ENCODE results near the gene VPS37B.
"Not testable (repeated sequence)": the region's sequence is repeated elsewhere in the genome, so short reads cannot be mapped to it uniquely, and the experiment has no call there.

The VPS37B gene

DNA sequence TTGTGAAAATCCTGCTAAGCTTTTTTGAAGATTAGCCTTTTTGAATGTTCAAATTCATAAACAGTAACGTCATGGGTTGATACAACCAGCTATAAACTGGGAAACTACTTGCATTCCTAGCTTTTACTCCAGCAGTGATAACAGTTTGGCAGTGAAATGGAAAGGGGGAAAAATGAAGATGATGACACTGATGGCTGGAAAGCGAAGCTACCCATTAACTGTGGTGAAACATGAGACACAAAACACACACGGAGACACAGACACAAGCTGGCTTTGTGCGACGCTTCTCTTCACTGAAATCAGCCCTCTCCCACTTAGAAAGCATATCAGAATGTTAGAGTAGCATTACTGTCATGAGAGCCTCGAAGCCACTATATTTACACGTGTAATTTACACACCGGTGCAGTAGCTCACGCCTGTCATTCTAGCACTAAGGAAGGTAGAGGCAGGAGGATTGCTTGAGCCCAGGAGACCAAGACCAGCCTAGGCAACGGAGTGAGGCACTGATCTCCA lies 15.7 kb downstream of the VPS37B start:
- DNase-seq, result no peak

GRCh38 chr12:122878780-122879612 lies 16.9 kb downstream of the VPS37B start:
- DNase-seq, result no peak

GRCh38 chr12:122876731-122877130 lies 19.2 kb downstream of the VPS37B start:
- no peak for DNase-seq

- DNase-seq, result not testable (repeated sequence)
Observed at GRCh38 chr12:122876281-122876680, 19.6 kb downstream of the VPS37B start.

- no peak for DNase-seq
Observed at GRCh38 chr12:122875590-122876220, 20.2 kb downstream of the VPS37B start.

GRCh38 chr12:122874081-122874480 lies 21.8 kb downstream of the VPS37B start:
- DNase-seq, result peak; percentile 70

GRCh38 chr12:122873540-122873939 lies 22.4 kb downstream of the VPS37B start:
- no peak for DNase-seq

GRCh38 chr12:122872815-122873361 lies 23.0 kb downstream of the VPS37B start:
- DNase-seq, result no peak

- DNase-seq, result peak; percentile 62
Observed at GRCh38 chr12:122871851-122872780, 23.8 kb downstream of the VPS37B start.

- DNase-seq, result peak; percentile 1
Observed at GRCh38 chr12:122870867-122871664, 24.9 kb downstream of the VPS37B start.

DNA sequence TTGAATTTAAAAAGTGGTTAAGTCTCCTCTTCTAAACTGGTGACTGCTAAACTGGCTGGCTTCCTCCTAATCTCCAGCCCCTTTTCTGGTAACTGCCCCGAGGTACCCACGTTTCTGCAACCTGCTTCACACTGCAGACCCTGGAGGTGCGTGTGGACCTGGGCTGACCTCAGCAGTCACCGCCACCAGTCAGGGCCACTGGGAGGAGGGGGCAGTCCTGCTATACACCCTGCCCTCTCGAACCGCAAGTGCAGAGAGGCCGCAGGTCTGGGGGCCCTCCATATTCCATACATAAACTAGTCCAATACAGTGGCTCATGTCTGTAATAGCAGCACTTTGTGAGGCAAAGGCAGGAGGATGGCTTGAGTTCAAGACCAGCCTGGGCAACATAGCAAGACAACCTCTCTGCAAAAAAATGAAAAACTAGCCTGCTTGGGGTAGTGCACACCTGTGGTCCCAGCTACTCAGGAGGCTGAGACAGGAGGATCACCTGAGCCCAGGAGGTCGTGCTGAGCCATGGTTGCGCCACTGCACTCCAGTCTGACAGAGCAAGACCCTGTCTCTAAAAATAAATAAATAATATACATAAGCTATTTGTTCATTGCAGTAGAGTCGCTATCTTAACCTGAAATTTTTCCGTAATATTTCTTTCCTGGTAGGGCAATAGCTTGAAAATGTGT lies 25.6 kb downstream of the VPS37B start:
- DNase-seq, result no peak

GRCh38 chr12:122869207-122869973 lies 26.5 kb downstream of the VPS37B start:
- DNase-seq, result peak; percentile 0

DNA sequence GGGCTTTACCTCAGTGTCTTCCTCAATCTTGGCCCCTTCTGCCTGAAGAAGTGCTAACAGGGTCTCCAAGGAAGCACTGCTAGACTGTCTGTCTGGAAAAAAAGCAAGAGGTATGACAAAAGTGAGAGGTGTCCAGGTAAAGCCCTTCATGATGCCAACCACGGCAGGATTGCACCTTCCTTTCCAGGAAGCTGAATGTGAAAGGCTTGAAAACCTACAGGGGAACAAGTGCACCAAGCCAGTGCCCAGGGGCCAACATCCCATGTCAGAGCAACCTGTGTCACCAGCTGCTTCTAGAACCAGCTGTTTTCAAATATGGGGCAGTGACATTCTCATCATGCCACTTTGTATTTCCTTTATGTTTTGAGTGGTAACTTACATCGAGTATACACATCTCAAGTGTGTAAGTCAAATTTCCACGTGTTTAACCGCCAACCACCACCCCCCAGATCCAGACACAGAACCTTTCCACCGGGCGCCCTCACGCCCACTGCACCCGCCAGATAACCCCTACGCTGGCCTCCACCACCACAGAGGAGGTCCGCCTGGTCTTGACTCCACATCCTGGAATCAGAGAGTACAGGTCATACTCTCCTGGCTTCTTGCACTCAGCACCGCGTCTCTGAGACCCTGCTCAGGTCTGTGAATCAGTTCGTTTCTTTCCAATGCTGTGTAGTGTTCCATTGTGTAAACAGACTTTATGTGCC lies 27.3 kb downstream of the VPS37B start:
- no peak for DNase-seq

DNA sequence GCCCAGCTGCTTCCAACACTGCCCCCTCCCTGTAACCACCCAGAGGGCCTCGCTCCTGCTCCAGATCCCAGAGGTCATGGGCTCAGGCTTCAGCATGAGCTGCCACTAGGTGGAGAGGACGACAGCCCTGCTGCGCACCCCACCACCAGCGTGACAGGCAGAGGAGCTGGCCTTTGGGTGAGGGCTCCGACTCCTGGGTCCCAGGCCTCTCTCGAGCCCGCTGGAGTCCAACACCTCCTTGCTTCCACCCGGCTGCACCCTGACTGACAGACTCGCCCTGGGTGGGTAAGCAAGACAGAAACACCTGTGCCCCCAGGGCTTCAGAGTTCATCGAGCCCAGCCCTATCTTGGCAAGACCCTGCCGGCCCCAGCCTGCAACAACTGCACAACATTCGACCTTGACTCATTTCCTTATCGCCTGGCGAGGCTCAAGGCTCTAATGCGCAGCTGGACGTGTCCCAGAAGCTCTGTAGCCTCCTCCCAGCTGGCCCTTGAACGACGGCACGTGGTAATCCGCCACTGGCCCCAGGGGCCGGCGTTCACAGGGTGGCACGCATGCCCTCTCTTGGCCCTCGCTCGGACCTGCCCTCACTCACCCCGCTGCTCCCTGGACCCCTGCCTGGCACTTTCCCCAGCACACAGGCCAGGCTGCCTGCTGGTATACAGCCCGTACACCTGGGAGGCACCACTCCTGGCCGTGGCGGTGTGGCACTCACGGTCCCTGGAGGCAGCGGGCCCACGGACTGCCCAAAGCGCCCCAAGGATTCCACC lies 28.0 kb downstream of the VPS37B start:
- peak; percentile 6 for DNase-seq

DNA sequence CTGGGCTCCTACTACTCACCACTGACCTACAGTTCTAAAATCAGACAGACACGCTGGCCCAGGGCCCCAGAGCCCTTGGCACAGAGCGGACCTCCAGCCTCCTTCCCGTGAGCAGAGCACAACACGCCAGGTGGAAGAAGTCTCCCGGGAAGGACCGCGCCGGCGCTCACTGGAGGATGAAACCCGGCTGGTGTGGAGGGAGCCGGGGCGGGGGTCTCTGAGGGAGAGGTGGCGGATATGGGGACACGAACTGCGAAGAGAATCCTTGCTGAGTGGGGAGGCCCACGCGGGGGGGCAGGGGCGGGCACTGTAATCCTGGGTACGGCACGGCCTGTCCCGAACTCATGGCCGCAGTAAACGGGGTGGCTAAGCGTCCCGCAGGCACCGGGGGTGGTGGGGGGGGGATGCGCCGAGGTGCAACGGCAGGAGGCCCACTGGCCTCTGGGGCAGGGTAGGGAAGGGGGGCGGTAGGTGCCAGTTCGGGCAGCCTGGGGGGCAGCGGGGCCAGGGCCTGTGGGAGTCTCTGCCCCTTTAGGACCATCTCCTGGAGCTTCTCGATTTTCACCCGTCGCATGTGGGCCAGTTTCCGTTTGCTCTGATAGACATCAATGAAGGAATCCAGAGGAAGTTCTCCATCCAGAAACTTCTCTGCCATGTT lies 28.8 kb downstream of the VPS37B start:
- DNase-seq, result peak; percentile 1

GRCh38 chr12:122866379-122866778 lies 29.5 kb downstream of the VPS37B start:
- DNase-seq, result no peak

GRCh38 chr12:122865268-122866231 lies 30.4 kb downstream of the VPS37B start:
- peak; percentile 31 for DNase-seq
